DMS 273 treated with DMSO at 0.1 percent for 48 hours (cell line): ENCODE data around the gene DPP6.

ENCODE experiments used
- DNase-seq: peaks from one replicate; lab custom pipeline; 2025; lab: John Stamatoyannopoulos, UW

The DPP6 gene

GRCh38 chr7:154881526-154881925, 829.3 kb downstream of the DPP6 start:
- no peak for DNase-seq

- no peak for DNase-seq
Observed at GRCh38 chr7:154882931-154883474, 830.8 kb downstream of the DPP6 start.

GRCh38 chr7:154884348-154884920, 832.2 kb downstream of the DPP6 start:
- no peak for DNase-seq

- no peak for DNase-seq
Observed at GRCh38 chr7:154886591-154886990, 834.4 kb downstream of the DPP6 start.

- no peak for DNase-seq
Observed at GRCh38 chr7:154888690-154889089, 836.5 kb downstream of the DPP6 start.

- DNase-seq, result no peak
Observed at GRCh38 chr7:154892459-154892858, 840.3 kb downstream of the DPP6 start.

GRCh38 chr7:154896076-154896475, 843.9 kb downstream of the DPP6 start:
- DNase-seq, result no peak

GRCh38 chr7:154898973-154899855, 847.0 kb downstream of the DPP6 start:
- DNase-seq, result no peak

- no peak for DNase-seq
Observed at GRCh38 chr7:154899862-154900261, 847.7 kb downstream of the DPP6 start.

- no peak for DNase-seq
Observed at GRCh38 chr7:154902600-154903082, 850.4 kb downstream of the DPP6 start.

GRCh38 chr7:154903083-154903731, 851.0 kb downstream of the DPP6 start:
- no peak for DNase-seq

GRCh38 chr7:154905146-154905545, 852.9 kb downstream of the DPP6 start:
- no peak for DNase-seq

- no peak for DNase-seq
Observed at GRCh38 chr7:154905615-154906014, 853.4 kb downstream of the DPP6 start.

- DNase-seq, result no peak
Observed at GRCh38 chr7:154906201-154906600, 854.0 kb downstream of the DPP6 start.

GRCh38 chr7:154906736-154907355, 854.6 kb downstream of the DPP6 start:
- no peak for DNase-seq

- DNase-seq, result no peak
Observed at GRCh38 chr7:154907651-154908620, 855.7 kb downstream of the DPP6 start.

GRCh38 chr7:154909241-154910105, 857.3 kb downstream of the DPP6 start:
- no peak for DNase-seq

- no peak for DNase-seq
Observed at GRCh38 chr7:154910125-154910524, 857.9 kb downstream of the DPP6 start.

- no peak for DNase-seq
Observed at GRCh38 chr7:154910977-154911376, 858.8 kb downstream of the DPP6 start.

GRCh38 chr7:154911411-154911810, 859.2 kb downstream of the DPP6 start:
- no peak for DNase-seq
